DMS 273 treated with DMSO at 0.1 percent for 48 hours (cell line): ENCODE data around the gene ABCC1.
"Not testable (repeated sequence)": the region's sequence is repeated elsewhere in the genome, so short reads cannot be mapped to it uniquely, and the experiment has no call there.

Experiments
- DNase-seq: peaks from one replicate; lab custom pipeline; 2025; lab: John Stamatoyannopoulos, UW

Gene ABCC1

GRCh38 chr16:16141141-16141540 is 191.7 kb downstream of the ABCC1 start:
- no peak for DNase-seq

- DNase-seq, result no peak
These were observed 192.5 kb downstream of the ABCC1 start for GRCh38 chr16:16141784-16142396.

- DNase-seq, result no peak
These were observed 193.8 kb downstream of the ABCC1 start for GRCh38 chr16:16143038-16143763.

- DNase-seq, result no peak
These were observed 194.5 kb downstream of the ABCC1 start for GRCh38 chr16:16143931-16144330.

GRCh38 chr16:16144416-16144815 is 195.0 kb downstream of the ABCC1 start:
- no peak for DNase-seq

- DNase-seq, result no peak
These were observed 195.9 kb downstream of the ABCC1 start for GRCh38 chr16:16145286-16145685.

- DNase-seq, result peak; percentile 2
These were observed 197.2 kb downstream of the ABCC1 start for GRCh38 chr16:16146380-16147315.

GRCh38 chr16:16147316-16147999 is 198.0 kb downstream of the ABCC1 start:
- no peak for DNase-seq

- DNase-seq, result not testable (repeated sequence)
These were observed 198.7 kb downstream of the ABCC1 start for GRCh38 chr16:16148000-16148599.

- DNase-seq, result no peak
These were observed 199.3 kb downstream of the ABCC1 start for GRCh38 chr16:16148755-16149154.

- DNase-seq, result no peak
These were observed 200.3 kb downstream of the ABCC1 start for GRCh38 chr16:16149710-16150116.

- DNase-seq, result peak; percentile 51
These were observed 200.9 kb downstream of the ABCC1 start for GRCh38 chr16:16150117-16150877.

- DNase-seq, result no peak
These were observed 201.4 kb downstream of the ABCC1 start for GRCh38 chr16:16150878-16151152.

- no peak for DNase-seq
These were observed 201.9 kb downstream of the ABCC1 start for GRCh38 chr16:16151315-16151714.

GRCh38 chr16:16153000-16153399 is 203.6 kb downstream of the ABCC1 start:
- not testable (repeated sequence) for DNase-seq

GRCh38 chr16:16154281-16154951 is 205.0 kb downstream of the ABCC1 start:
- no peak for DNase-seq

GRCh38 chr16:16155234-16155633 is 205.8 kb downstream of the ABCC1 start:
- no peak for DNase-seq

- no peak for DNase-seq
These were observed 207.8 kb downstream of the ABCC1 start for GRCh38 chr16:16157166-16157565.

- no peak for DNase-seq
These were observed 208.8 kb downstream of the ABCC1 start for GRCh38 chr16:16158082-16158658.

GRCh38 chr16:16158741-16159374 is 209.4 kb downstream of the ABCC1 start:
- DNase-seq, result no peak
